Lower leg skin (tissue), 4 donors: ENCODE results near the gene FAM98C. TPM values are rescaled to one million over a fixed set of nuclear protein-coding genes. Genes with fewer than 3 reads are reported as not detected.
"Not testable (repeated sequence)": the region's sequence is repeated elsewhere in the genome, so short reads cannot be mapped to it uniquely, and the experiment has no call there.

ENCODE experiments used
- DNase-seq, 2 donors: peaks; one replicate each; pipeline ENCODE4 v3.0.0-alpha.2; 2019; ENCODE audit warnings: low spot score in 2 of 2
- H3K4me3 ChIP-seq: fragments of 200-600 bp; sonication (generic); 2 replicates; pipeline ENCODE4 v1.5.1; 2017; ENCODE audit warnings: mild to moderate bottlenecking, low read depth; ENCODE audit not compliant: poor library complexity, severe bottlenecking
- CTCF ChIP-seq, 3 donors: fragments of 450-650 bp; IDR thresholded peaks; one replicate each; pipeline ENCODE4 v1.5.1; 2016; ENCODE audit warnings: antibody characterized with exemption in 3 of 3, mild to moderate bottlenecking in 3 of 3, moderate library complexity in 2 of 3
- POLR2A ChIP-seq, 2 donors: fragments of 450-650 bp; IDR thresholded peaks; one replicate each; pipeline ENCODE4 v1.6.1; 2016 to 2017; ENCODE audit warnings: antibody characterized with exemption in 2 of 2, mild to moderate bottlenecking in 1 of 2, moderate library complexity in 1 of 2
- WGBS, 2 donors: methylation state at CpG; one replicate each; pipeline ENCODE4 v1.1.5; 2018; 5-methylcytosine and 5-hydroxymethylcytosine counted together
- intact Hi-C: fragments of 100-400 bp; cut with DNase I; formaldehyde crosslinking; loops from one replicate; pipeline ENCODE4 v1.15.0; 2023; ENCODE audit warnings: low total_unique reads
- total RNA-seq, 4 donors: library from RNA; depleted of rRNA; stranded (reverse); fragments of >200 nt; gene quantifications; one replicate each; pipeline ENCODE4 v1.1.0, GENCODE V29; 2016

Gene FAM98C
- total RNA-seq, 4 donors from 2014 or later: 53.6 to 68.5 (median 60.7) TPM

- TF ChIP-seq POLR2A (IDR thresholded peaks at IDR 0.05): no peak
- TF ChIP-seq CTCF (IDR thresholded peaks at IDR 0.05): no peak
- peak overlapping the region; percentile 34 for H3K4me3 ChIP-seq
- intact Hi-C loops: no loop called here
- DNase-seq: no peak
- 14 to 17% methylated on average over 23 of the region's 23 CpGs for WGBS, 2 donors
Observed at GRCh38 chr19:38360839-38361631, 41.9 kb upstream of the FAM98C start.

- H3K4me3 ChIP-seq: peak overlapping the region; percentile 34
- no peak for TF ChIP-seq POLR2A (IDR thresholded peaks at IDR 0.05)
- no peak for TF ChIP-seq CTCF (IDR thresholded peaks at IDR 0.05)
- WGBS, 2 donors: 0% methylated on average over 19 to 36 of the region's 37 CpGs
- peak; percentile 69 to 92 for DNase-seq
- intact Hi-C loops: no loop called here
Observed at GRCh38 chr19:38361633-38362075, 41.2 kb upstream of the FAM98C start.

DNA sequence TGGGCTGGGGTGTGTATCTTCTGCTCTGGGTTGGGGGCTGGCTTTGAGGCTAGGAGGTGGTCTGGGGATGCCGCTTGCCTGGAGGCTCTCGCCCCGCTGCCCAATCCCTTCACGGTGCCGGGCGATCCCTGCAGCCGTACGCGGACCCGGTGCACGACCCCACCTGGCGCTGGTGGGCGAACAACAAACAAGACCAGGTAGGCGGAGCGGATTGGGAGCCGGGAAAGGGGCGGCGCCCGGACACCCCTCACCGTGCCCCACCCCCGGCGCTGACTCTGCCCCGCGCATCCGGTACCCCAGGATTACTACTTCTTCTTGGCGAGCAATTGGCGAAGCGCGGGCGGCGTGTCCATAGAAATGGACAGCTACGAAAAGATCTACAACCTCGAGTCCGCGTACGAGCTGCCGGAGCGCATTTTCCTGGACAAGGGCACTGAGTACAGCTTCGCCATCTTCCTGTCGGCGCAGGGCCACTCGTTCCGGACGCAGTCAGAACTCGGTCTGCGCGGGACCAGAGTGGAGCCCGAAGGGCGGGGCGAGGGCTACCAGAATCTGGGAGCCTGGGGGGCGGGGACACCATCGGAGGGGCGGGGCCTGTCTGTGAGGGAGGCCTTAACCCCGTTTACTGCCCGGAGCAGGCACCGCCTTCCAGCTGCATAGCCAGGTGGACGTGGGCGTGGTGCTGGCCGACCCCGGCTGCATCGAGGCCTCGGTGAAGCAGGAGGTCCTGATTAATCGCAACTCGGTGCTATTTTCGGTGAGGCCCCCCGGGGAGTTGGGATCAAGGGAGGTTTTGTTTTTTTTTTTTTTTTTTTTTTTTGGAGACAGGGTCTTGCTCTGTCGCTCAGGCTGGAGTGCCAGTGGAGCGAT is 40.6 kb upstream of the FAM98C start:
- H3K4me3 ChIP-seq: peak overlapping the region; percentile 34
- intact Hi-C loops: no loop called here
- no peak for TF ChIP-seq CTCF (IDR thresholded peaks at IDR 0.05)
- TF ChIP-seq POLR2A (IDR thresholded peaks at IDR 0.05): no peak
- 2 to 3% methylated on average over 45 to 50 of the region's 68 CpGs for WGBS, 2 donors
- DNase-seq: peak; percentile 85 to 96

DNA sequence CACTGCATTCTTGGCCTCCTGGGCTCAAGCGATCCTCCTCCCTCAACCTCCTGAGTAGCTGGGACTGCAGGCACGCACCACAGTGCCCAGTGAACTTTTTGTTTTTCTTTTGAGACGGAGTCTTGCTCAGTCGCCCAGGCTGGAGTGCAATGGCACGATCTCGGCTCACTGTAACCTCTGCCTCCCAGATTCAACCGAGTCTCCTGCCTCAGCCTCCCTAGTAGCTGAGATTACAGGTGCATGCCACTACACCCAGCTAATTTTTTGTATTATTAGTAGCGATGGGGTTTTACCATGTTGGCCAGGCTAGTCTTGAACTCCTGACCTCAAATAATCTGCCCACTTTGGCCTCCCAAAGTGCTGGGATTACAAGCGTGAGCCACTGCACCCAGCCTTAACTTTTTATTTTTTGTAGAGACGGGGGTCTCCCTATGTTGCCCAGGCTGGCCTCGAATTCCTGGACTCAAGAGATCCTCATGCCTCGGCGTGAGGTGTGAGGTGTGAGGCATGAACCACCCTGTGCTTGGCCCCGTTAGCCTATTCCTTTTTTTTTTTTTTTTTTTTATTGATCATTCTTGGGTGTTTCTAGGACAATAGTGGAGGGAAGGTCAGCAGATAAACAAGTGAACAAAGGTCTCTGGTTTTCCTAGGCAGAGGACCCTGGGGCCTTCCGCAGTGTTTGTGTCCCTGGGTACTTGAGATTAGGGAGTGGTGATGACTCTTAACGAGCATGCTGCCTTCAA is 39.8 kb upstream of the FAM98C start:
- intact Hi-C loops, DNase-seq, H3K4me3 ChIP-seq: not testable (repeated sequence)
- 77 to 81% methylated on average over 15 of the region's 16 CpGs for WGBS, 2 donors

- intact Hi-C loops: no loop called here
- 78 to 80% methylated on average over 12 of the region's 12 CpGs for WGBS, 2 donors
- DNase-seq: no peak
- TF ChIP-seq CTCF (IDR thresholded peaks at IDR 0.05): no peak
- no peak for TF ChIP-seq POLR2A (IDR thresholded peaks at IDR 0.05)
- H3K4me3 ChIP-seq: no peak overlapping the region
Observed at GRCh38 chr19:38367041-38367440, 35.9 kb upstream of the FAM98C start.
